GM18907 (cell line): ENCODE results near the gene MALRD1.

ENCODE experiments used
- ATAC-seq: cut with Tn5 transposase; IDR thresholded peaks from one replicate; pipeline ENCODE4 v1.9.1; 2021; ENCODE audit warnings: mild to moderate bottlenecking, moderate library complexity; ENCODE audit not compliant: unreplicated experiment

Gene MALRD1

DNA sequence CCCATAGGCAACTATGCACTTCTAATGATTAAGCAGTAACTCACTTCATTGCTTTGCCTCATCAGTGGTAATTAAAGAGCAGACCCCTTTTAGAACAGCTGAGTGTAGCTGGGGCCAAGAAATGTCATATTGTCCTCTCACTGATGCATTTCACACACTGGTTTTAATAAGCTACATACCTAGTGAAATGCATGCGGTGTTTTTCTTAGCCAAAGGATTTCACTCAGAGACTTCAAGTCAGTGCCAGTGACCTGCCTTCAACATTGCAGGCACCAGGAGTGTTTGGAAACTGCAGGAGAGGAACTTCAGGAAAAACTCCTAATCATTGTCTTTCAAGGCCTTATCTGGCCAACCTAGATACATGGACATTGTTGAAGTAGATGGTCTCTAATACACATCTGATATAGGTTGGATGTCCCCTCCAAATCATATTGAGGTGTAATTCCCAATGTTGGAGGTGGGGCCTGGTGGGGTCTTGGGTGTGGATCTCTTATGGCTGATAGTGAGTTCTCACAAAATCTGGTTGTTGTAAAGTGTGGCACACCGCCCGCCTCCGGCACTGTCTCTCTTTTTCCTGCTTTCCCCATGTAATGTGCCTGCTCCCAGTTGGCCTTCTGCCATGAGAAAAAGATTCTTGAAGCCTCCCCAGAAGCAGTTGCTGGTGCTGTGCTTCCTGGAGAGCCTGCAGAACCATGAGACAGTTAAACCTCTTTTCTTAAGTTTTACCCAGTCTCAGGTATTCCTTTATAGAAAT, 515.0 kb downstream of the MALRD1 start:
- no peak for ATAC-seq

- no peak for ATAC-seq
These were observed 521.5 kb downstream of the MALRD1 start for GRCh38 chr10:19570120-19570519.

- ATAC-seq = no peak
These were observed 522.4 kb downstream of the MALRD1 start for GRCh38 chr10:19570991-19571390.

- no peak for ATAC-seq
These were observed 523.5 kb downstream of the MALRD1 start for GRCh38 chr10:19572056-19572455.

GRCh38 chr10:19576576-19576975, 528.0 kb downstream of the MALRD1 start:
- ATAC-seq = no peak

DNA sequence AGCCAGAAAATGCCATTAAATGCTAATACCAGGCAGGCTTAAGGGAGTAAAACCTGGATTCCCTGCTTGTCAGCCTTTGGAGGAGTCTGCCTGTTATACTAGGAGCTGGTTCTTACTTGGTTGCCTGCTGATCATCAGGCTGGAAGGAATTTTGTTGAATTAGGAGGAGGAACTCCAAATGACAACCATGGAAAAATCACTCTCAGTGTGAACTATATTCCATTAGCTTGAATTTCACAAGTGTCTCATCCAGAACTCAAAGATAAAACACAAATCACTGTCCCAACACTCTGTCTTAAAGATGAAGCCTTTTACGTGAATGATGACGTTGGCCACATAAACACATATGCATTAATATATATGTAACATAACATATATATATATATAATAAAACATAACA, 528.8 kb downstream of the MALRD1 start:
- ATAC-seq = no peak

- ATAC-seq = no peak
These were observed 529.2 kb downstream of the MALRD1 start for GRCh38 chr10:19577807-19578206.

GRCh38 chr10:19578571-19578970, 530.0 kb downstream of the MALRD1 start:
- no peak for ATAC-seq

DNA sequence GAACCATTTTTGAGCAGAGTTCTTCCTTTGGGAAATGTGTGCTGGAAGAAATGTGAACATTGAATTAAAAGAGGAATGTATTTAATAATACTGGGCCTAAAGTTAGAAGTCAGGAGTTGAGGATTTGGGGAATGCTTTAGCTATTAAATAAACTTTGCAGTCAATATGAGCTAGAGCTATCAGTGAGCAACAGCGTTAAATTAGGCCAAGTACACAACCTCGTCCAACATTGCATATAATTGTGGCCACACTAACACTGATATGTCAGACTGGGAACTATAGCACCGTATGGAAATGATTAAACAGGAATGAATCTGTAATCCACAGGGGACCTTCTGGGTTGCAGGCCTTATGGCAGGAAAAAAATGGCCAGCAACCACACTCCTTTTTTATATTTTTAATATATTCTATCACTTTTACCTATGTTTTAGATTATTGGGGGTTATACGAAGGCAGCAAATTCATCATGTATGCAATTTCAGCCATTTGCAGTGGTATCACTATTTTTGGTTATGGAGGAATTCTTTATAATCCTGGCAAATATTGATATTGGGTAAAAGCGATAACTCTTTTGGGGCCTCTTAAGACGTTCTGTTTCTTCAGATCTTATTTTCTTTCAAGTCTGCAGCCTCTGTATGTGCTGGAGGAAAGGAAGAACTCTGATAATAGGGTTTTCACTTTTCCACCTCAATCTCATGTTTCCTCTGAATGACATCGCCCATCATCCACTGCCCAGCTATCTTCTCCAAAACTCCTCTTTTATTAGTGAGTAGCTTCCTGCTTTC, 531.4 kb downstream of the MALRD1 start:
- ATAC-seq = no peak

- ATAC-seq = no peak
These were observed 532.1 kb downstream of the MALRD1 start for GRCh38 chr10:19580691-19581090.

- ATAC-seq = no peak
These were observed 540.0 kb downstream of the MALRD1 start for GRCh38 chr10:19588608-19589007.

GRCh38 chr10:19592276-19592675, 543.7 kb downstream of the MALRD1 start:
- ATAC-seq = no peak

DNA sequence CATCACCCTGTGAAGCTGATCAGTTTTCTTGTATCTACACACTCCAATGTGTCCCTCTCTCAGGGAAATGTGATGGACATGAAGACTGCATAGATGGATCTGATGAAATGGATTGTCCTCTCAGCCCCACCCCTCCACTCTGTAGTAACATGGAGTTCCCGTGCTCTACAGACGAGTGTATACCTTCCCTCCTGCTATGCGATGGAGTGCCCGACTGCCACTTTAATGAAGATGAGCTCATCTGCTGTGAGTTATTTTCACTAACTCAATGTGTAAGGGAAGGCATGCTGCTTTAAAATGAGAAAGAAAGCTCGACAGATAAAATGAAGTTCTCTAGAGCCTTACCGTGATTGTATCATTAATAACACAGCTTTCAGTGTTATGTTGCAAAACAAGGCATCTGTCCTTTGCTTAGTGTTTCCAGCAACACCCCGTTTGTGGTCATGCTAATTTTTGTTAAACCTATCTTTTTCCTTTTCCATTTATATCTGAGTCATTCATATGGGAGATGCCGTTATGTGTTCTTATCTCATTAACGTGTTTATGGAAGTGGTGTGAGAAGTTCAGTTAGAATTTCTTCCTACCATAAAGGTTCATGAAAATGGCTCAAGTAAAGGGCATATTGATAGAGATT, 546.7 kb downstream of the MALRD1 start:
- ATAC-seq = no peak

DNA sequence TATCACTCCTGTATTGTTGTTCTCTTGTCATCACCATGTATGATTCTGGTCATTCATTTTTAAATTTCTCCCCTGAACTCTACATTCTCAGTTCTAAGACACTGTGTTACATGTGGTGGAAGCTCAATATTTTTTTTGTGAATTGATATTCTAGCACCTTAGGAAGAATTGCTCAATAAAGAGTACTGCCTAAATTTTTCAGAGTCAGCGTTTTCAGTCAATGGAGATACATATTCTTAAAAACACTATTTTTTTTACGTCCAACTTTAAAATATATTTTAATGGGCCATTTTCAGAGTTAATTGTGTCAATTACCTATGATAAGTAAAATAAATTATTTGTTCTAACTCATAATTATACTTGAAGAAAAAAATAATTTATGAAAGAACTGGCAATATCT, 557.2 kb downstream of the MALRD1 start:
- no peak for ATAC-seq

DNA sequence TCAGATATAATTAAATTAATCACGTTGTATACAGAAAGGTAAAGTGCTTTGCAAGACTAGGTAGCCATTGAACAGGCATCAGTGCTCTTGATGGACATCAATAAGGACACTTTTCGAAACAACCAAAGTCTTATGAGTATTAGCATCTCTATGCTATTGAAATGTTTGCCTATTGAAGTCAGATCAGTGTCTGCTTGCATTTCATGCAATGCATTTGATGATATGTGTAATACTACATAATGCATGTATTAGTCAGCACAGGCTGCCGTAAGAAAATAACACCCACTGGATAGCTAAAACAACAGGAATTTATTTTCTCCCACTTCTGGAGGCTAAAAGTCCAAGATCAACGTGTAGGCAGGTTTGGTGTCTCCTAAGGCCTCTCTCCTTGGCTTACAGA, 558.4 kb downstream of the MALRD1 start:
- no peak for ATAC-seq

DNA sequence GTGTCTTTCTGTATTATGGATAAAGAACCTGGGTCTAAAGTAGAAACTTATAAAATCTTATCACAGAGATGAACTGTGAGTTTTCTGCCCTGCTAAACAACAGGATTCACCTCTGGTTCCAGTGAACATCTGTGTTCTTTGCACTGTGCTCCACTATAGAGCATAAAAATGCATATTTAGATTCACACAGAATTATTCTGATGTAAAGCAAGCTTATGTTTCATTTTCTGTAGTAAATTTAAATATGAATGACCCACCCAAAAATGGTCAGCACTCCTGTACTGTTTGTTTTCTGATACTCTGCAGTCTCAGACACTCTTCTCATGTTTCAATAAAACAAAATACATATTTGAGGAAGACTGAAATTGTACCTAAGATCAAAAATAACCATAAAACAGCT, 563.2 kb downstream of the MALRD1 start:
- ATAC-seq = no peak

DNA sequence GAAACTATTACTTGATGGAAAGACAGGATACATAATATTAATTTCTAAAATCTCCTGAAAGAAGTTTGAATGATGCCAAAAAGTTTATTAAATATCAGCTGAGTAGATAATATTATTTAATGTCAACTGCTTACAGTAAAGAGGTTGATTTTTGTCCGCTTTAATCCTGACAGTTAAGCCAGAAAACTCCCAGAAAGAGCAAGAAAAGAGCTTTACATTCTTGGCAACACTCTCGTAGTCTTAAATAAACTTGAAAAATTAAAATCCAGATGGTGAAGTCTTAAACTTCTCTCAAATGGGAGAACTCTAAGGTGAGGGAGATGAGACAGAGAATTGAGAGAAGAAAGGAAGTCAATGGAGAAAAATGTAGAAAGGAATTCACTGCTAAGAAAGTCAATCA, 568.4 kb downstream of the MALRD1 start:
- ATAC-seq = no peak

GRCh38 chr10:19620811-19621210, 572.2 kb downstream of the MALRD1 start:
- ATAC-seq = no peak

- no peak for ATAC-seq
These were observed 574.7 kb downstream of the MALRD1 start for GRCh38 chr10:19623321-19623720.

- no peak for ATAC-seq
These were observed 577.6 kb downstream of the MALRD1 start for GRCh38 chr10:19626156-19626555.

GRCh38 chr10:19628767-19629560, 580.4 kb downstream of the MALRD1 start:
- ATAC-seq = no peak
